ENCODE data around the gene PPP1R27. TPM values are rescaled to one million over a fixed set of nuclear protein-coding genes. Genes with fewer than 3 reads are reported as not detected.

Gene PPP1R27
- total and polyA plus RNA-seq, 7 experiments from 2014 or later, result 0.13 TPM; not detected in 6

GRCh38 chr17:81863123-81863675 lies 28.3 kb upstream of the PPP1R27 start:
- H3K36me3 Mint-ChIP-seq, result peaks cover 0 to 21% (median 4%) of the 10 kb centered on the region in 5 donors

GRCh38 chr17:81860756-81861568 lies 26.1 kb upstream of the PPP1R27 start:
- H3K9me3 ChIP-seq (ENCODE audit: control insufficient read depth in 2 of 3, low read length in 3 of 3), result no peaks in the 10 kb centered on the region
- POLR2A ChIA-PET, result interaction anchor here (0.6 to 3.8 kb wide), 7 partner anchors 10 to 822 kb away, joined by 3 to 62 read pairs (median 3); partner anchors contain the start of genes ARHGDIA, ARL16, HGS and PPP1R27
- CTCF ChIA-PET, result no interaction called here
- H3K4me1 ChIP-seq (ENCODE audit: control insufficient read depth in 2 of 2, insufficient read depth in 2 of 2, low read length in 2 of 2), result peaks cover 20 to 27% of the 10 kb centered on the region in 2 donors
- H3K27me3 ChIP-seq (ENCODE audit: control insufficient read depth in 2 of 2, insufficient read depth in 2 of 2, low read length in 2 of 2), result no peaks in the 10 kb centered on the region
- H3K4me1 Mint-ChIP-seq, result peaks cover 19 to 53% (median 43%) of the 10 kb centered on the region in 7 donors
- peaks cover 0 to 10% (median 0%) of the 10 kb centered on the region in 11 donors for H3K9me3 Mint-ChIP-seq
- DNase-seq, result peak; percentile 98 to 100 (median 100)
- peaks cover 0 to 24% (median 6%) of the 10 kb centered on the region in 3 experiments for H3K36me3 ChIP-seq (ENCODE audit: control insufficient read depth in 2 of 3, insufficient read depth in 3 of 3, low read length in 3 of 3)
- peak; percentile 91 for ATAC-seq
- H3K27ac ChIP-seq (ENCODE audit: low read depth, low read length), result peak overlapping the region; percentile 95
- peak overlapping the region; percentile 83 for H3K4me3 ChIP-seq (ENCODE audit: low read length)
- H3K27ac Mint-ChIP-seq, result peak overlapping the region; percentile 89 to 100 (median 98)
- H3K36me3 Mint-ChIP-seq, result peaks cover 0 to 23% (median 4%) of the 10 kb centered on the region in 5 donors
- H3K27me3 Mint-ChIP-seq, result peaks cover 0 to 5% (median 0%) of the 10 kb centered on the region in 5 donors
- H3K4me3 Mint-ChIP-seq, result peak overlapping the region; percentile 81 to 99 (median 90)
- intact Hi-C loops (cut with micrococcal nuclease), result loop anchor here (1.0 to 10.0 kb wide), 24 partner anchors 9 to 1406 kb away; partner anchors contain the start of genes ACTG1 (in 2 of the 2), ALYREF (in 2 of the 2), ANAPC11 (in 2 of the 2) and ARL16 (in 2 of the 2)

More at GRCh38 chr17:81863123-81863675, 28.3 kb upstream of the PPP1R27 start:
- intact Hi-C loops (cut with micrococcal nuclease), result loop anchor here (5.0 to 10.0 kb wide), 5 partner anchors 49 to 1408 kb away; partner anchors contain the start of genes ACTG1 (in 1 of the 2), CCDC137 (in 1 of the 2), OXLD1 (in 1 of the 2) and PCYT2 (in 1 of the 2)
- ChIA-PET POLR2A (interaction anchor here (0.6 to 3.8 kb wide), 2 partner anchors 8 to 145 kb away, joined by 3 to 62 read pairs; partner anchors contain the start of gene ARHGDIA), CTCF (no interaction called here)
- peak overlapping the region; percentile 31 to 86 (median 84) for H3K27ac Mint-ChIP-seq
- H3K27me3 ChIP-seq (ENCODE audit: control insufficient read depth in 2 of 2, insufficient read depth in 2 of 2, low read length in 2 of 2), result no peaks in the 10 kb centered on the region
- peaks cover 24 to 53% (median 45%) of the 10 kb centered on the region in 7 donors for H3K4me1 Mint-ChIP-seq
- DNase-seq (no peak), ATAC-seq (no peak)
- peaks cover 0 to 12% (median 0%) of the 10 kb centered on the region in 11 donors for H3K9me3 Mint-ChIP-seq
- no peaks in the 10 kb centered on the region for H3K9me3 ChIP-seq (ENCODE audit: control insufficient read depth in 2 of 3, low read length in 3 of 3)
- no peak overlapping the region for H3K4me3 ChIP-seq (ENCODE audit: low read length)
- H3K4me1 ChIP-seq (ENCODE audit: control insufficient read depth in 2 of 2, insufficient read depth in 2 of 2, low read length in 2 of 2), result peaks cover 20 to 30% of the 10 kb centered on the region in 2 donors
- H3K27ac ChIP-seq (ENCODE audit: low read depth, low read length), result peak overlapping the region; percentile 20
- peak overlapping the region; percentile 15 to 78 (median 66) for H3K4me3 Mint-ChIP-seq
- H3K27me3 Mint-ChIP-seq, result peaks cover 0 to 5% (median 0%) of the 10 kb centered on the region in 5 donors
- peaks cover 0 to 17% (median 0%) of the 10 kb centered on the region in 3 experiments for H3K36me3 ChIP-seq (ENCODE audit: control insufficient read depth in 2 of 3, insufficient read depth in 3 of 3, low read length in 3 of 3)

- peaks cover 0 to 5% (median 0%) of the 10 kb centered on the region in 5 donors for H3K27me3 Mint-ChIP-seq
- POLR2A ChIA-PET, result interaction anchor here (0.6 to 3.8 kb wide), 10 partner anchors 10 to 349 kb away, joined by 3 to 62 read pairs (median 3); partner anchors contain the start of genes ARHGDIA, ARL16, HGS and MAFG
- Histone ChIP-seq H3K36me3 (ENCODE audit: control insufficient read depth in 2 of 3, insufficient read depth in 3 of 3, low read length in 3 of 3) (peaks cover 2 to 32% (median 6%) of the 10 kb centered on the region in 3 experiments), H3K4me3 (ENCODE audit: low read length) (peak within 1 kb of the TSS; percentile 83), H3K9me3 (ENCODE audit: control insufficient read depth in 2 of 3, low read length in 3 of 3) (no peaks in the 10 kb centered on the region), H3K4me1 (ENCODE audit: control insufficient read depth in 2 of 2, insufficient read depth in 2 of 2, low read length in 2 of 2) (peaks cover 20 to 27% of the 10 kb centered on the region in 2 donors), H3K27me3 (ENCODE audit: control insufficient read depth in 2 of 2, insufficient read depth in 2 of 2, low read length in 2 of 2) (no peaks in the 10 kb centered on the region), H3K27ac (ENCODE audit: low read depth, low read length) (peak within 1 kb of the TSS; percentile 95)
- H3K27ac Mint-ChIP-seq, result peak within 1 kb of the TSS; percentile 89 to 100 (median 98)
- H3K36me3 Mint-ChIP-seq, result peaks cover 0 to 28% (median 4%) of the 10 kb centered on the region in 5 donors
- peaks cover 0 to 10% (median 0%) of the 10 kb centered on the region in 11 donors for H3K9me3 Mint-ChIP-seq
- intact Hi-C loops (cut with micrococcal nuclease), result loop anchor here (1.0 to 10.0 kb wide), 22 partner anchors 11 to 1405 kb away; partner anchors contain the start of genes ACTG1 (in 2 of the 2), ARL16 (in 2 of the 2), MCRIP1 (in 2 of the 2) and MRPL12 (in 2 of the 2)
- CTCF ChIA-PET, result interaction anchor here (0.5 kb wide), 1 partner anchor 281 kb away, joined by 3 read pairs; no protein-coding TSS in a partner anchor
- peak within 1 kb of the TSS; percentile 81 to 99 (median 91) for H3K4me3 Mint-ChIP-seq
- no peak for ATAC-seq
- peak in 3 of 9 donors; percentile 85 to 95 (median 94) for DNase-seq
- H3K4me1 Mint-ChIP-seq, result peaks cover 19 to 52% (median 43%) of the 10 kb centered on the region in 7 donors
Measured at GRCh38 chr17:81859906-81860755, 25.3 kb upstream of the PPP1R27 start, which contains the start of gene P4HB. Gene P4HB (minus strand): TSS chr17:81860535. CDS start chr17:81860471, 64 bp downstream.

GRCh38 chr17:81858967-81859905 lies 24.4 kb upstream of the PPP1R27 start:
- no peaks in the 10 kb centered on the region for H3K27me3 ChIP-seq (ENCODE audit: control insufficient read depth in 2 of 2, insufficient read depth in 2 of 2, low read length in 2 of 2)
- Mint-ChIP-seq H3K4me1 (peaks cover 19 to 52% (median 43%) of the 10 kb centered on the region in 7 donors), H3K36me3 (peaks cover 0 to 30% (median 4%) of the 10 kb centered on the region in 5 donors), H3K9me3 (peaks cover 0 to 10% (median 0%) of the 10 kb centered on the region in 11 donors), H3K27ac (peak overlapping the region; percentile 42 to 98 (median 83)), H3K4me3 (peak overlapping the region; percentile 81 to 93 (median 90)), H3K27me3 (peaks cover 0 to 5% (median 0%) of the 10 kb centered on the region in 5 donors)
- intact Hi-C loops (cut with micrococcal nuclease), result no loop called here
- H3K4me1 ChIP-seq (ENCODE audit: control insufficient read depth in 2 of 2, insufficient read depth in 2 of 2, low read length in 2 of 2), result peaks cover 20 to 27% of the 10 kb centered on the region in 2 donors
- H3K4me3 ChIP-seq (ENCODE audit: low read length), result peak overlapping the region; percentile 65
- H3K9me3 ChIP-seq (ENCODE audit: control insufficient read depth in 2 of 3, low read length in 3 of 3), result no peaks in the 10 kb centered on the region
- peak overlapping the region; percentile 86 for H3K27ac ChIP-seq (ENCODE audit: low read depth, low read length)
- POLR2A ChIA-PET, result interaction anchor here (0.6 to 1.9 kb wide), 6 partner anchors 11 to 202 kb away, joined by 3 to 18 read pairs (median 4); partner anchors contain the start of genes ARHGDIA and MAFG
- H3K36me3 ChIP-seq (ENCODE audit: control insufficient read depth in 2 of 3, insufficient read depth in 3 of 3, low read length in 3 of 3), result peaks cover 6 to 41% (median 9%) of the 10 kb centered on the region in 3 experiments
- CTCF ChIA-PET, result interaction anchor here (0.5 kb wide), 1 partner anchor 282 kb away, joined by 3 read pairs; no protein-coding TSS in a partner anchor
- DNase-seq, result peak in 1 of 9 donors; percentile 19
- ATAC-seq, result no peak

Measured in naive thymus-derived CD4-positive, alpha-beta T cell (primary cell).